ENCODE measurements around the gene AFMID. TPM values are rescaled to one million over a fixed set of nuclear protein-coding genes. Genes with fewer than 3 reads are reported as not detected.

AFMID gene
- total RNA-seq, 4 donors from 2014 or later: 21.3 to 36.9 (median 33.5) TPM

DNA sequence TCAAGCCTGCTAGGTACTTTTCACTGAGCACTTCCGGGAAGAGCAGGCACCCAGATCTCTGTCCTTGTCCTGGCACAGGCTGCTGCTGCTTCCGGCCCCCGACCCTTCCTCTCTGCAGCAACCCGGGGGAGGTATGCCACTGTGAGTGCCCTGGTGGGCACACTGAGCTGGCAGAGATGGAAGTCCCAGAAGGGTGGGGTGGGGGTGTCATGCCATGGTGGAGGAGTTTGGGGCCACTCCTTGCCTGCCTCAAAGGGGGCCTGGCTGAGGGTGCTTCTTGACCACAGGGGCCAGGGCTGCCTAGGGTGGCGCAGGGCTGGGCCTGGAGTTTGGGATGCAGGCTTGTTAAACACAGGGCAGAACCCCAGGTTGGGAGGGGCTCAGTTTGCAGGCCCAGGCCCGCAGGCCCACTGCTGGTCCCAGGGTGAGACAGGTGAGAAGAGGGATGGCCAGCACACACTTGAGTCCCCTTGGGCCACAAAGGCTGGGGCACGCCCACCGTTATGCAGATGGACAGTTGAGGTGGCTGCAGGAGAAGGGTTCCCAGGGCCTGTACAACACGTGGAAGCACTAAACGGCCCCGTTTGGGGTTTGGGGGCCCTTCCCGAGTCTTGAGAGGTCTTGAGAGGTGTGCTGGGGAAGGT, 53.0 kb downstream of the AFMID start:
- 72 to 80% methylated on average over 6 to 12 of the region's 12 CpGs for WGBS, 2 donors
- Histone ChIP-seq H3K36me3 (no peaks in the 10 kb centered on the region), H3K4me1 (no peaks in the 10 kb centered on the region), H3K4me3 (replicated peaks in 1 of 3) (no peak overlapping the region), H3K27me3 (no peaks in the 10 kb centered on the region), H3K9me3 (no peaks in the 10 kb centered on the region), H3K27ac (no peak overlapping the region)
- TF ChIP-seq, protein P1, sequence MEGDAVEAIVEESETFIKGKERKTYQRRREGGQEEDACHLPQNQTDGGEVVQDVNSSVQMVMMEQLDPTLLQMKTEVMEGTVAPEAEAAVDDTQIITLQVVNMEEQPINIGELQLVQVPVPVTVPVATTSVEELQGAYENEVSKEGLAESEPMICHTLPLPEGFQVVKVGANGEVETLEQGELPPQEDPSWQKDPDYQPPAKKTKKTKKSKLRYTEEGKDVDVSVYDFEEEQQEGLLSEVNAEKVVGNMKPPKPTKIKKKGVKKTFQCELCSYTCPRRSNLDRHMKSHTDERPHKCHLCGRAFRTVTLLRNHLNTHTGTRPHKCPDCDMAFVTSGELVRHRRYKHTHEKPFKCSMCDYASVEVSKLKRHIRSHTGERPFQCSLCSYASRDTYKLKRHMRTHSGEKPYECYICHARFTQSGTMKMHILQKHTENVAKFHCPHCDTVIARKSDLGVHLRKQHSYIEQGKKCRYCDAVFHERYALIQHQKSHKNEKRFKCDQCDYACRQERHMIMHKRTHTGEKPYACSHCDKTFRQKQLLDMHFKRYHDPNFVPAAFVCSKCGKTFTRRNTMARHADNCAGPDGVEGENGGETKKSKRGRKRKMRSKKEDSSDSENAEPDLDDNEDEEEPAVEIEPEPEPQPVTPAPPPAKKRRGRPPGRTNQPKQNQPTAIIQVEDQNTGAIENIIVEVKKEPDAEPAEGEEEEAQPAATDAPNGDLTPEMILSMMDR (IDR thresholded peaks at IDR 0.05): no peak
- no peak for TF ChIP-seq POLR2A (IDR thresholded peaks at IDR 0.05)
- intact Hi-C loops (cut with DNase I): no loop called here
- no peak for DNase-seq

DNA sequence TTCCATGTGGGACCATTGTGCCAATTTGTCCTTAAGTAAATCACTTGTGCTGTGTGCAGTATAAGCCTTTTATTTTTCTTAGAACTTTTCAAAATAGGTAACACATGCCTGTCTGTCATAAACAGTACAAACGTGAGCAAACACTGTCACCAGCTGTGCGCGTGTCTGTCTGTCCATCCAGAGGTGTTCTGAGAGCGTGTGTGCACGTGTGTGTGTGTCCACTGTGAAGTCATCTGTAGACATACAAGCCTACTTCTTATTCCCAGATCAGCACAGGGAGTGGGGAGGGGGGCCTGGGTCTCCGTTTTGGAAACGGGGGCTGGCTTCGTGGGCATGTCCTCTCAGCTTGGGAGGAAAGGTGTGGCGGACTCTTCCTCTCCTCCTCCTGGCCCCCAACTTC, 53.7 kb downstream of the AFMID start:
- Histone ChIP-seq H3K36me3 (no peaks in the 10 kb centered on the region), H3K9me3 (no peaks in the 10 kb centered on the region), H3K4me3 (replicated peaks in 1 of 3) (no peak overlapping the region), H3K4me1 (no peaks in the 10 kb centered on the region), H3K27me3 (no peaks in the 10 kb centered on the region), H3K27ac (no peak overlapping the region)
- no peak for DNase-seq
- intact Hi-C loops (cut with DNase I): no loop called here
- no peak for TF ChIP-seq POLR2A (IDR thresholded peaks at IDR 0.05)
- TF ChIP-seq, protein P1 (IDR thresholded peaks at IDR 0.05): no peak
- WGBS, 2 donors: 79 to 81% methylated on average over 9 of the region's 9 CpGs

DNA sequence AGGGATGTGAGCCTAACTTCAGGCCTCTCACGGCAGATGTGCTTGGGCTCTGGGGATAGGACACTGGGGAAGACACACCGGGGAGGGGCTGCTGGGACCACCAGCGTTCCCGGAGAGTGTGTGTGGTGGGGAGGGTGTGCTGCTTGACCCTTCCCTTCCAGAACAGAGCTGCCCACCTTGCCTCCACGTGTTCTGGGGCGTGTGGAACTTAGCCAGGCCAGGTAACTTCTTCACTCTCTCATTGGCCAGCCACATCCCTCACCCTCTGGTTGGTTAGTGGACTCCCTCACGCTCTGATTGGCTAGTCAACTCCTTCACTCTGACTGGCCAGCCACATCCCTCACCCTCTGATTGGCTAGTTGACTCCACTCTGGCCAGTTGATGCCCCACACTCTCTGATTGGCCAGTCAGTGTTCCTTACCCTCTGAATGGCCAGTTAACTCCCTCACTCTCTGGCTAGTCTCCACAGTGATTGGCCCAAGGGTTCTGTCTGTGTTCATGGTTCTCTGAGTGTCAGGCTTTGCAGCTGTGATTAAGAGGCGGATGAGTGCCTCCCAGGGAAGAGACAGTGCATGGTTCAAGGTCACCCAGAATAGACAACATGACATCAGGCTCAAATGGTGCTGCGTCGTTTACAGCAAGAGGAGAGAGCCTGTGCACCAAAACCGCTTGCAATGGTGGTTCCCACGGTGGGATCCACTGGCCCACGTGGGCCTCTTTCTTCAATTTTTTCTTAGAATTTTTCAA, 54.3 kb downstream of the AFMID start:
- WGBS, 2 donors: 83 to 91% methylated on average over 11 to 13 of the region's 13 CpGs
- TF ChIP-seq POLR2A (IDR thresholded peaks at IDR 0.05): no peak
- TF ChIP-seq, protein P1 (IDR thresholded peaks at IDR 0.05): no peak
- DNase-seq: no peak
- Histone ChIP-seq H3K9me3 (no peaks in the 10 kb centered on the region), H3K4me3 (replicated peaks in 1 of 3) (no peak overlapping the region), H3K27ac (no peak overlapping the region), H3K4me1 (no peaks in the 10 kb centered on the region), H3K27me3 (no peaks in the 10 kb centered on the region), H3K36me3 (no peaks in the 10 kb centered on the region)
- intact Hi-C loops (cut with DNase I): no loop called here

DNA sequence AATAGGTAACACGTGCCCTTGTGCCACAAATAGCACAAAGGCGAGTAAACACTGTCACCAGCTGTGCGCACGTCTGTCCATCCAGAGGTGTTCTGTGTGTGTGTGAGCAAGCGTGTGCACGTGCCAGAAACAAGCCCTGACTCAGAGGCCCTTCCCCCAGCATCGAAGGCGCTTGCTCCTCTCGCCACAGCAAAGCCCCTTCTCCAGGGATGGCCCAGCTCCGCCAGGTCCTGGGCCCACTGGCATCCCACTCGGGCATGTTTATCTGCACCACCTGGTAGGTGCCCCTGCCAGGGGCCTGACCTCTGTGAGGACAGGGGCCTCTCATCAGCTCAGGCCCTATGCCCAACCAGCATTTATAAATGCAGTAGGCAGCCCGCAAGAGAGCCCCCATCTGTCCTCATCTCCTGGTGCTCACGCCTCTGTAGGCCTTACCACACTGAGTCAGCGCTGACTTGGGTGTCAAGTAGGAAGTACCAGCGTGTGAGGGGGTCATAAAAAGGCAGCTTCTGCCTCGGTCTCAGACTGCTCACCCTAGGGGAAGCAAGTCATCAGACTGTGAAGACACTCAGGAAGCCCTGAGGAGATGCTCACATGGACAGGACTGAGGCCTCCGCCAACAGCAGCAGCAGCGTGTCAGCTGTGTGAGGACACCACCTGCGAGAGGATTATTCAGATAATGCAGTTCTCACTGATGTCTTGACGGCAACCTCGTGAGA, 55.0 kb downstream of the AFMID start:
- TF ChIP-seq, protein P1 (IDR thresholded peaks at IDR 0.05): no peak
- TF ChIP-seq POLR2A (IDR thresholded peaks at IDR 0.05): no peak
- intact Hi-C loops (cut with DNase I): no loop called here
- Histone ChIP-seq H3K4me1 (no peaks in the 10 kb centered on the region), H3K4me3 (replicated peaks in 1 of 3) (no peak overlapping the region), H3K9me3 (no peaks in the 10 kb centered on the region), H3K27me3 (no peaks in the 10 kb centered on the region), H3K36me3 (no peaks in the 10 kb centered on the region), H3K27ac (no peak overlapping the region)
- DNase-seq: no peak
- 80 to 83% methylated on average over 19 to 20 of the region's 21 CpGs for WGBS, 2 donors
